ENCODE data around the gene SVOP. TPM values are rescaled to one million over a fixed set of nuclear protein-coding genes. Genes with fewer than 3 reads are reported as not detected.

SVOP gene
- total and polyA plus RNA-seq, 2 of the 4 experiments (the other 2 are of a cell fraction) = not detected

- Histone ChIP-seq H3K4me3 (ENCODE audit: insufficient read depth, low read depth, low read length) (no peak overlapping the region), H3K36me3 (ENCODE audit: control insufficient read depth, insufficient read depth, low read length) (no peaks in the 10 kb centered on the region), H3K23ac (ENCODE audit: low read depth, low read length) (no peak overlapping the region), H3K9me3 (ENCODE audit: control insufficient read depth, insufficient read depth, low read length) (no peaks in the 10 kb centered on the region), H2AK5ac (ENCODE audit: low read depth, low read length) (no peak overlapping the region), H2AK9ac (replicated peaks; ENCODE audit: low read depth, low read length, poor library complexity) (no peak overlapping the region), H3K27ac (ENCODE audit: insufficient read depth, low read length) (no peak overlapping the region), H2AFZ (replicated peaks; ENCODE audit: low read length, poor library complexity) (no peak overlapping the region), H4K8ac (ENCODE audit: low read depth in 2 of 2, low read length in 2 of 2) (no peak overlapping the region), H2BK15ac (ENCODE audit: low read depth, low read length) (no peak overlapping the region), H2BK5ac (ENCODE audit: low read depth, low read length, poor library complexity, severe bottlenecking) (no peak overlapping the region), H3K79me1 (ENCODE audit: low read depth in 1 of 2, low read length in 2 of 2) (no peaks in the 10 kb centered on the region), H3K14ac (replicated peaks; ENCODE audit: low read depth, low read length) (no peak overlapping the region), H4K91ac (ENCODE audit: insufficient read depth, low read depth, low read length) (no peak overlapping the region), H3K18ac (ENCODE audit: low read depth, low read length) (no peak overlapping the region), H4K5ac (ENCODE audit: low read depth, low read length) (no peak overlapping the region), H3K4me2 (ENCODE audit: low read depth, low read length) (no peak overlapping the region), H3K4ac (ENCODE audit: low read depth, low read length) (no peak overlapping the region), H2BK20ac (ENCODE audit: low read depth, low read length) (no peak overlapping the region), H3K56ac (ENCODE audit: extremely low read depth, insufficient read depth, low read length) (no peak overlapping the region), H3K4me1 (ENCODE audit: control insufficient read depth, insufficient read depth, low read length) (no peaks in the 10 kb centered on the region), H3K9me1 (ENCODE audit: insufficient read depth, low read length) (no peaks in the 10 kb centered on the region), H4K20me1 (ENCODE audit: insufficient read depth, low read length) (no peaks in the 10 kb centered on the region), H3K27me3 (ENCODE audit: control insufficient read depth, insufficient read depth, low read length) (peaks cover 15% of the 10 kb centered on the region), H3K9ac (ENCODE audit: low read depth, low read length) (no peak overlapping the region), H2BK120ac (ENCODE audit: low read depth, low read length) (no peak overlapping the region)
- intact Hi-C loops (cut with micrococcal nuclease) = loop anchor here (10.0 kb wide), 1 partner anchor 139 kb away; the partner anchor contains the start of genes ALKBH2 and UNG
- WGBS, 2 experiments (ENCODE audit: extremely low coverage in 2 of 2, insufficient read length in 1 of 2) = no CpG with 5 or more reads among the region's 6 CpGs
- CTCF ChIA-PET = no interaction called here
- dilution Hi-C loops (cut with HindIII; ENCODE audit: low sequenced_read_pairs, unreplicated experiment) = no loop called here
- DNase-seq (no peak), ATAC-seq (ENCODE audit: low read depth) (no peak)
- POLR2A ChIA-PET (ENCODE audit: unreplicated experiment) = no interaction called here
- in situ Hi-C loops (cut with MboI; ENCODE audit: low sequenced_read_pairs) = loop anchor here (10.0 kb wide), 1 partner anchor 391 kb away; the partner anchor contains the start of genes ISCU and SART3
- no peak for TF ChIP-seq POLR2A (IDR thresholded peaks at IDR 0.05; ENCODE audit: low read depth, low read length)
- BruUV-seq (replicated peaks) = no TSS peak
Observed at GRCh38 chr12:108955225-108955835, 65.5 kb downstream of the SVOP start.
